HEK293 (cell line): ENCODE data around the gene DNAJC21.

Source experiments
- KLF1 ChIP-seq: fragments of 450-650 bp; formaldehyde crosslinking; IDR thresholded peaks from 2 replicates; pipeline ENCODE4 v1.5.1; 2016; ENCODE audit warnings: missing biosample characterization, missing genetic modification characterization
- ZNF121 ChIP-seq: fragments of 450-650 bp; formaldehyde crosslinking; IDR thresholded peaks from 2 replicates; pipeline ENCODE4 v1.5.1; 2016; ENCODE audit warnings: missing biosample characterization, missing genetic modification characterization
- ZNF239 ChIP-seq: fragments of 450-650 bp; formaldehyde crosslinking; IDR thresholded peaks from 2 replicates; pipeline ENCODE4 v1.5.1; 2016; ENCODE audit warnings: missing biosample characterization, missing genetic modification characterization
- ZNF416 ChIP-seq: fragments of 450-650 bp; formaldehyde crosslinking; IDR thresholded peaks from 2 replicates; pipeline ENCODE4 v1.5.1; 2016; ENCODE audit warnings: missing biosample characterization, missing genetic modification characterization
- ZNF501 ChIP-seq: fragments of 450-650 bp; formaldehyde crosslinking; IDR thresholded peaks from 2 replicates; pipeline ENCODE4 v1.5.1; 2016; ENCODE audit warnings: missing biosample characterization, missing genetic modification characterization
- ZNF530 ChIP-seq: fragments of 450-650 bp; formaldehyde crosslinking; IDR thresholded peaks from 2 replicates; pipeline ENCODE4 v1.5.1; 2016; ENCODE audit warnings: low read depth, missing biosample characterization, missing genetic modification characterization
- TF ChIP-seq, protein P1 (sequence below): sonication (generic); formaldehyde crosslinking; IDR thresholded peaks from 2 replicates; pipeline ENCODE4 v1.8.1; 2022; ENCODE audit warnings: mild to moderate bottlenecking, moderate library complexity, missing genetic modification reagents
- TF ChIP-seq, protein P2 (sequence below): fragments of 450-650 bp; formaldehyde crosslinking; IDR thresholded peaks from 2 replicates; pipeline ENCODE4 v1.5.1; 2016; ENCODE audit warnings: missing biosample characterization, missing genetic modification characterization
- TF ChIP-seq, protein P3 (sequence below): fragments of 450-650 bp; formaldehyde crosslinking; IDR thresholded peaks from 2 replicates; pipeline ENCODE4 v1.5.1; 2016; ENCODE audit warnings: missing biosample characterization, missing genetic modification characterization, low read depth

DNA sequence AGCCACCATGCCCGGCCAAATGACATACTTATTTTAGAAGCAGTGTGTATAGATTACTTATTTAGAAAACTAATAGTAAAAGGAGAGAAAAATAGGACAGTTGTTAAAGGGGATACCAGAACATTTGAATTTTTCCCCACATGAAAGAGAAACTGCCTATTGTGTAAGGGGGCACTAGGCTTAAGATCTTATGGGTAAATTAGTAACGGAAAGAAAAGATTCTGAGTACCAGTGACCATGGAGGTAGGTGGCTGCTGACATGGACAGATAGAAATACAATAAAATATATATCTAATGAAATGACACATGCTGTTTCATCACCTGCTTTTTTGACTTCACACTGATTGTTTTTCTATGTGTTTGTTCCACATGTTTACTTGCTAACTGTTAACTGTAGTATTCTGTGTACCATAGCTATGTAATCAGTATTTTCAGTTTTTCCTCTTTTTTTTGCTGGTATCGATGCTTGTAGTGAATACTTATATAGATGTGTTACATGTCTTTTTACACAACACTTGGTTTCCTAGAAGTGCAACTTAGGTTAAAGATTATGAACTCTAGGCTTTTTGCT lies 3.0 kb upstream of the DNAJC21 start:
- no peak for TF ChIP-seq ZNF530 (tag by site-specific recombination)
- TF ChIP-seq, protein P1, sequence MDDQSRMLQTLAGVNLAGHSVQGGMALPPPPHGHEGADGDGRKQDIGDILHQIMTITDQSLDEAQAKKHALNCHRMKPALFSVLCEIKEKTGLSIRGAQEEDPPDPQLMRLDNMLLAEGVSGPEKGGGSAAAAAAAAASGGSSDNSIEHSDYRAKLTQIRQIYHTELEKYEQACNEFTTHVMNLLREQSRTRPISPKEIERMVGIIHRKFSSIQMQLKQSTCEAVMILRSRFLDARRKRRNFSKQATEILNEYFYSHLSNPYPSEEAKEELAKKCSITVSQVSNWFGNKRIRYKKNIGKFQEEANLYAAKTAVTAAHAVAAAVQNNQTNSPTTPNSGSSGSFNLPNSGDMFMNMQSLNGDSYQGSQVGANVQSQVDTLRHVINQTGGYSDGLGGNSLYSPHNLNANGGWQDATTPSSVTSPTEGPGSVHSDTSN, result no peak
- no peak for TF ChIP-seq ZNF239 (tag by site-specific recombination)
- TF ChIP-seq, protein P2, sequence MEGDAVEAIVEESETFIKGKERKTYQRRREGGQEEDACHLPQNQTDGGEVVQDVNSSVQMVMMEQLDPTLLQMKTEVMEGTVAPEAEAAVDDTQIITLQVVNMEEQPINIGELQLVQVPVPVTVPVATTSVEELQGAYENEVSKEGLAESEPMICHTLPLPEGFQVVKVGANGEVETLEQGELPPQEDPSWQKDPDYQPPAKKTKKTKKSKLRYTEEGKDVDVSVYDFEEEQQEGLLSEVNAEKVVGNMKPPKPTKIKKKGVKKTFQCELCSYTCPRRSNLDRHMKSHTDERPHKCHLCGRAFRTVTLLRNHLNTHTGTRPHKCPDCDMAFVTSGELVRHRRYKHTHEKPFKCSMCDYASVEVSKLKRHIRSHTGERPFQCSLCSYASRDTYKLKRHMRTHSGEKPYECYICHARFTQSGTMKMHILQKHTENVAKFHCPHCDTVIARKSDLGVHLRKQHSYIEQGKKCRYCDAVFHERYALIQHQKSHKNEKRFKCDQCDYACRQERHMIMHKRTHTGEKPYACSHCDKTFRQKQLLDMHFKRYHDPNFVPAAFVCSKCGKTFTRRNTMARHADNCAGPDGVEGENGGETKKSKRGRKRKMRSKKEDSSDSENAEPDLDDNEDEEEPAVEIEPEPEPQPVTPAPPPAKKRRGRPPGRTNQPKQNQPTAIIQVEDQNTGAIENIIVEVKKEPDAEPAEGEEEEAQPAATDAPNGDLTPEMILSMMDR (tag by site-specific recombination), result no peak
- TF ChIP-seq ZNF416 (tag by site-specific recombination), result no peak
- no peak for TF ChIP-seq KLF1 (tag by site-specific recombination)
- TF ChIP-seq, protein P3, sequence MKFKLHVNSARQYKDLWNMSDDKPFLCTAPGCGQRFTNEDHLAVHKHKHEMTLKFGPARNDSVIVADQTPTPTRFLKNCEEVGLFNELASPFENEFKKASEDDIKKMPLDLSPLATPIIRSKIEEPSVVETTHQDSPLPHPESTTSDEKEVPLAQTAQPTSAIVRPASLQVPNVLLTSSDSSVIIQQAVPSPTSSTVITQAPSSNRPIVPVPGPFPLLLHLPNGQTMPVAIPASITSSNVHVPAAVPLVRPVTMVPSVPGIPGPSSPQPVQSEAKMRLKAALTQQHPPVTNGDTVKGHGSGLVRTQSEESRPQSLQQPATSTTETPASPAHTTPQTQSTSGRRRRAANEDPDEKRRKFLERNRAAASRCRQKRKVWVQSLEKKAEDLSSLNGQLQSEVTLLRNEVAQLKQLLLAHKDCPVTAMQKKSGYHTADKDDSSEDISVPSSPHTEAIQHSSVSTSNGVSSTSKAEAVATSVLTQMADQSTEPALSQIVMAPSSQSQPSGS (tag by site-specific recombination), result no peak
- TF ChIP-seq ZNF501 (tag by site-specific recombination), result no peak
- TF ChIP-seq ZNF121, result no peak
